HL-60 (cell line): ENCODE data around the gene PLSCR3.

Experiments used
- DNase-seq, 2 experiments: peaks; one replicate each; pipeline ENCODE4 v3.0.0-alpha.2; 2010 to 2020; ENCODE audit warnings: low read depth in 1 of 2, low spot score in 1 of 2
- H3K27ac ChIP-seq: fragments of 250-450 bp; sonication (Bioruptor Pico); replicated peaks from 2 replicates; pipeline ENCODE4 v1.5.1; 2020; ENCODE audit warnings: mild to moderate bottlenecking, moderate library complexity
- H3K27me3 ChIP-seq: fragments of 250-450 bp; sonication (Bioruptor Pico); 2 replicates; pipeline ENCODE4 v1.5.1; 2021; ENCODE audit warnings: mild to moderate bottlenecking, moderate library complexity; ENCODE audit not compliant: insufficient read depth, poor library complexity, severe bottlenecking
- H3K4me3 ChIP-seq: replicated peaks from 2 replicates; pipeline ENCODE4 v1.5.1; 2011; ENCODE audit warnings: mild to moderate bottlenecking, control low read depth, low read length; ENCODE audit not compliant: insufficient read depth
- GABPA ChIP-seq: IDR thresholded peaks from 2 replicates; pipeline ENCODE4 v1.6.1; 2012; ENCODE audit warnings: low read depth
- POLR2AphosphoS5 ChIP-seq: IDR thresholded peaks from 2 replicates; pipeline ENCODE4 v1.6.1; 2012; ENCODE audit warnings: low read depth
- SPI1 ChIP-seq: IDR thresholded peaks from 2 replicates; pipeline ENCODE4 v1.6.1; 2012; ENCODE audit warnings: low read depth, mild to moderate bottlenecking, borderline replicate concordance
- TF ChIP-seq, protein P1 (sequence below): IDR thresholded peaks from 2 replicates; pipeline ENCODE4 v1.6.1; 2012; ENCODE audit warnings: low read depth; ENCODE audit not compliant: insufficient replicate concordance
- TF ChIP-seq, protein P2 (sequence below): IDR thresholded peaks from one replicate; pipeline ENCODE4 v1.5.1; 2011; ENCODE audit warnings: low read length, control low read depth, inconsistent platforms; ENCODE audit not compliant: insufficient read depth

PLSCR3 gene

DNA sequence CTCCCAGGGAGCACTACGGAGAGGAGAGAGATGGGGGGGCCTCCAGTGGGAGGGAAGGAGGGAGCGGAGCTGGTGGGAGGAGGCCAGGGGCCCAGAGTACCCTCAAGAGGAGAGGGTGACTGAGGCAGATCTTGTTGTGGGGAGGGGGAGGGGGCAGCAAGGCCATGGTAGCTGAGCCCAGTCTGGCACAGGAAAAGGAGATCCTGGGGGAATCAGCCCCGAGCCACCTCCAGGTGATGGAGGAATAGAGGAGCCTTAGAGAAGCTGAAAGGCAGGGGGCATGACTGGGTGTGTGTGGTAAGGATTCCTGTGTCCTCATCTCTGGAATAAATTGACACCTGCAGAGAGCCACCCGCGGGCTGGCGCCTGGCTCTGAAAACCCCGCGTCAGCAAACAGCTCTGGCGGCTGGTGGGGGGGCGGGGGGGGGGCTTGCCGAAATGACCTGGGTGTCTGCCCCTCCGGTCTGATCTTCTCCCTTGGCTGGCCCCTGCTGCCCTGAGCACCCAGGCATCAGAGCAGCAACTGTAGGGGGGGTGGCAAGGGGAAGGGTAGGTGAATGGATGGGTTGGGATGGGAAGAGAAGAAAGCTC lies 12.0 kb upstream of the PLSCR3 start:
- H3K27ac ChIP-seq = no peak overlapping the region
- H3K27me3 ChIP-seq = peaks cover 2% of the 10 kb centered on the region
- no peak overlapping the region for H3K4me3 ChIP-seq
- TF ChIP-seq, protein P1, sequence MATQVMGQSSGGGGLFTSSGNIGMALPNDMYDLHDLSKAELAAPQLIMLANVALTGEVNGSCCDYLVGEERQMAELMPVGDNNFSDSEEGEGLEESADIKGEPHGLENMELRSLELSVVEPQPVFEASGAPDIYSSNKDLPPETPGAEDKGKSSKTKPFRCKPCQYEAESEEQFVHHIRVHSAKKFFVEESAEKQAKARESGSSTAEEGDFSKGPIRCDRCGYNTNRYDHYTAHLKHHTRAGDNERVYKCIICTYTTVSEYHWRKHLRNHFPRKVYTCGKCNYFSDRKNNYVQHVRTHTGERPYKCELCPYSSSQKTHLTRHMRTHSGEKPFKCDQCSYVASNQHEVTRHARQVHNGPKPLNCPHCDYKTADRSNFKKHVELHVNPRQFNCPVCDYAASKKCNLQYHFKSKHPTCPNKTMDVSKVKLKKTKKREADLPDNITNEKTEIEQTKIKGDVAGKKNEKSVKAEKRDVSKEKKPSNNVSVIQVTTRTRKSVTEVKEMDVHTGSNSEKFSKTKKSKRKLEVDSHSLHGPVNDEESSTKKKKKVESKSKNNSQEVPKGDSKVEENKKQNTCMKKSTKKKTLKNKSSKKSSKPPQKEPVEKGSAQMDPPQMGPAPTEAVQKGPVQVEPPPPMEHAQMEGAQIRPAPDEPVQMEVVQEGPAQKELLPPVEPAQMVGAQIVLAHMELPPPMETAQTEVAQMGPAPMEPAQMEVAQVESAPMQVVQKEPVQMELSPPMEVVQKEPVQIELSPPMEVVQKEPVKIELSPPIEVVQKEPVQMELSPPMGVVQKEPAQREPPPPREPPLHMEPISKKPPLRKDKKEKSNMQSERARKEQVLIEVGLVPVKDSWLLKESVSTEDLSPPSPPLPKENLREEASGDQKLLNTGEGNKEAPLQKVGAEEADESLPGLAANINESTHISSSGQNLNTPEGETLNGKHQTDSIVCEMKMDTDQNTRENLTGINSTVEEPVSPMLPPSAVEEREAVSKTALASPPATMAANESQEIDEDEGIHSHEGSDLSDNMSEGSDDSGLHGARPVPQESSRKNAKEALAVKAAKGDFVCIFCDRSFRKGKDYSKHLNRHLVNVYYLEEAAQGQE = no peak
- TF ChIP-seq, protein P2, sequence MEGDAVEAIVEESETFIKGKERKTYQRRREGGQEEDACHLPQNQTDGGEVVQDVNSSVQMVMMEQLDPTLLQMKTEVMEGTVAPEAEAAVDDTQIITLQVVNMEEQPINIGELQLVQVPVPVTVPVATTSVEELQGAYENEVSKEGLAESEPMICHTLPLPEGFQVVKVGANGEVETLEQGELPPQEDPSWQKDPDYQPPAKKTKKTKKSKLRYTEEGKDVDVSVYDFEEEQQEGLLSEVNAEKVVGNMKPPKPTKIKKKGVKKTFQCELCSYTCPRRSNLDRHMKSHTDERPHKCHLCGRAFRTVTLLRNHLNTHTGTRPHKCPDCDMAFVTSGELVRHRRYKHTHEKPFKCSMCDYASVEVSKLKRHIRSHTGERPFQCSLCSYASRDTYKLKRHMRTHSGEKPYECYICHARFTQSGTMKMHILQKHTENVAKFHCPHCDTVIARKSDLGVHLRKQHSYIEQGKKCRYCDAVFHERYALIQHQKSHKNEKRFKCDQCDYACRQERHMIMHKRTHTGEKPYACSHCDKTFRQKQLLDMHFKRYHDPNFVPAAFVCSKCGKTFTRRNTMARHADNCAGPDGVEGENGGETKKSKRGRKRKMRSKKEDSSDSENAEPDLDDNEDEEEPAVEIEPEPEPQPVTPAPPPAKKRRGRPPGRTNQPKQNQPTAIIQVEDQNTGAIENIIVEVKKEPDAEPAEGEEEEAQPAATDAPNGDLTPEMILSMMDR = no peak
- TF ChIP-seq POLR2AphosphoS5 = no peak
- TF ChIP-seq GABPA = no peak
- TF ChIP-seq SPI1 = no peak
- DNase-seq = no peak

DNA sequence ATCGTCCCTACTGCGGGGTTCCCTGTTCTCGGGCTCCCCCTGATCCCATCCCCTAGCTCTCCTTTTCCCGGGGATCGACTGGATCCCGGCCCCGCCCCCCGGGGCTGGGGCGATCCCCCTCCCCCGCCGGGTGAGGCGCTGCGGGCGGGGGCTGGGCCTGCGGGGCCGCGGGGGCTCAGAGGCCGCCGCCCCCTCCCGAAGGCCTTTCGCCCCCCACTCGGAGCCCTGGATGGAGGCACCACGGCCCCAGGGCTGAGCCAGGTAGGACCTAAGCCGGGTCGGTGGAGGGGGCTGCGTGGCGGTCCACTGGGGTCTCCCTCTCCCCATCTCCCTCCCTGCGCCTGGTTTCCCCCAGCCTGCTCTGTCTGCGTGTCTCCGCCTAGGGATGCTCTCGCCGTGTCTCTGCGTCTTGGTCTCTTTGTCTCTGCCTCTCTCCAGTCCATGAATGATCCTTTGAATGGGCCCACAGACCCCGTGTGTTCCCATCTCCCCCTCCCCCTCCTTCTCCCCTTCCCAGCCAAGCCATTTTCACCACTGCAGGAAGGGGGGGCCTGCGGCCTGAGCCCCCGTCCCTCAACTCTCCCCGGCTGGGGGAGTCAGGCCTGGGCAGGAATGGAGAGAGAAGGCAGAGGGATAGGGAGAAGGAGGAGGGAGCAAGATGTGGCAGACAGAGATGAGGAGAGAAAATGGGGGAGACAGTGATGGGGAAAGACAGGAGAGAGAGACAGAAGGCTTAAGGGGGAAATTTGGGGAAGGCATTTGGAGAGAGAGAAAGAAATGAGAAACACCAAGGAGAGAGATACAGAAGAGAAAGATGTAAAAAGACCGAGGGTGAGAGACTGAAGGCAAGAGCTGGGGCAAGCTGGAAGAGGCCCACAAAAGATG lies 11.3 kb upstream of the PLSCR3 start:
- no peak overlapping the region for H3K4me3 ChIP-seq

DNA sequence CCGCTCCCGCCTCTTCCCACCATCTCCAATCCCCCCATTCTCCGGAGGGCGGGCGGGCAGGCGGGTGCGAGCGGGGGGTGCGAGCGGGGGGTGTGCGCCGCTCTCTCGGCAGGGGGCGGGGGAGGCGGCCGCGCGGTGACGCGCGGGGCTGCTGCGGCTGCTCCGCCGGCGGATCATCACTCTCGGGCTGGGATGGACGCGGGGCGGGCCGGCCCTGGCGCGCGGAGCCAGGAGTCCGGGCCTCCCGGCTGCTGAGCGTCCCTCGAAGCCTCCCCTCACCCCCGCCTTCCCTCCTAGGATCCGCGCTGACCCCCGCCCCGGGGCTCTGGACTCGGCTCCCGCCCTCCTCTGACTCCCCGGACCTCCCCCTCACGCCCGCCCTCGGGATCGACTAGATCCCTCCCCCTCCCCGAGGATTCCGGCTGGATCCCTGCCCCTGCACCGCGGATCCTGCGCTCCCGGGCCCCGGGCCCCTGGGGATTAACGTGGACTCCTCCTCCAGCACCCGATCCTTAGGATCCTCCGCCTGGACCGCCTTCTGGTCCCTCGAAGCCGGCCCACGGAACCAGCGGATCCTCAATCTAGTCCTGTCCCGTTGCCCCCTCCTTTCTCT lies 10.5 kb upstream of the PLSCR3 start:
- peak in 1 of 2 experiments; percentile 2 for DNase-seq
- H3K4me3 ChIP-seq = peak overlapping the region; percentile 54
- peaks cover 2% of the 10 kb centered on the region for H3K27me3 ChIP-seq
- H3K27ac ChIP-seq = no peak overlapping the region
- no peak for TF ChIP-seq GABPA
- TF ChIP-seq POLR2AphosphoS5 = no peak
- TF ChIP-seq, protein P1 = no peak
- TF ChIP-seq SPI1 = no peak
- TF ChIP-seq, protein P2 = no peak

More for the DNA sequence above, 11.3 kb upstream of the PLSCR3 start:
- H3K27me3 ChIP-seq = peaks cover 2% of the 10 kb centered on the region
- no peak overlapping the region for H3K27ac ChIP-seq
- no peak for TF ChIP-seq SPI1
- no peak for TF ChIP-seq POLR2AphosphoS5
- TF ChIP-seq, protein P1 = no peak
- TF ChIP-seq, protein P2 = no peak
- no peak for TF ChIP-seq GABPA
- no peak for DNase-seq
